Cardiac fibroblast (primary cell): ENCODE data around the gene PAX1.

ENCODE experiments used
- DNase-seq, 2 donors: peaks; one replicate each; pipeline versions ENCODE4 v3.0.0 to v3.0.0-alpha.2; 2010; ENCODE audit warnings: low read depth in 2 of 2
- H3K4me3 ChIP-seq, 2 donors: replicated peaks in 1 of 2; 1 replicate in 1 of 2; 2 replicates in 1 of 2; pipeline ENCODE4 v1.5.1; 2011; ENCODE audit warnings: low read depth in 2 of 2, low read length in 2 of 2, mild to moderate bottlenecking in 2 of 2, moderate library complexity in 1 of 2
- CTCF ChIP-seq: IDR thresholded peaks from one replicate; pipeline ENCODE4 v1.5.1; 2011; ENCODE audit warnings: low read depth, mild to moderate bottlenecking, low read length, inconsistent platforms

Gene PAX1

DNA sequence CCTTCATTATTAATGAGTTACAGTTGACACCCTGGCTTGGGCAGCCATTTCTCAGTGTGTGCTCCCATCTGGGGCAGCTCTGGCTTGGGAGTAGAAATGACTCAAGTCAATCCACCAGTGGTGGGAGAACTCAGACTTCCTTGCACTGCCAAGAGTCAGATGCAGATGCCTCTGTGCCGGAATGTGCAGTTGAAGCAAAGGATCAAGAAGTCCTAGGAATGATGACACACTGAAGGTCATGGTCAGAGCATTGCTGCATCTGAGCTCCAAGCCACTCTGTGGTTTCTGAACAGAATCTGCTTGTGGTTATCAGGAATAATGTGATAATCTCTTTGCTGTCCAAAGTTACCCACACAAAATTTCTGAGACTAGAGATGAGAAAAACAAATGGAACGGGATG lies 19.5 kb upstream of the PAX1 start:
- no peak for TF ChIP-seq CTCF
- H3K4me3 ChIP-seq: no peak overlapping the region
- no peak for DNase-seq

GRCh38 chr20:21693322-21693721 lies 12.1 kb upstream of the PAX1 start:
- no peak for DNase-seq
- H3K4me3 ChIP-seq: no peak overlapping the region
- no peak for TF ChIP-seq CTCF

GRCh38 chr20:21698494-21699215 lies 6.8 kb upstream of the PAX1 start:
- no peak for DNase-seq
- no peak overlapping the region for H3K4me3 ChIP-seq
- no peak for TF ChIP-seq CTCF

- no peak for TF ChIP-seq CTCF
- no peak for DNase-seq
- no peak overlapping the region for H3K4me3 ChIP-seq
Observed at GRCh38 chr20:21699216-21699508, 6.3 kb upstream of the PAX1 start.

DNA sequence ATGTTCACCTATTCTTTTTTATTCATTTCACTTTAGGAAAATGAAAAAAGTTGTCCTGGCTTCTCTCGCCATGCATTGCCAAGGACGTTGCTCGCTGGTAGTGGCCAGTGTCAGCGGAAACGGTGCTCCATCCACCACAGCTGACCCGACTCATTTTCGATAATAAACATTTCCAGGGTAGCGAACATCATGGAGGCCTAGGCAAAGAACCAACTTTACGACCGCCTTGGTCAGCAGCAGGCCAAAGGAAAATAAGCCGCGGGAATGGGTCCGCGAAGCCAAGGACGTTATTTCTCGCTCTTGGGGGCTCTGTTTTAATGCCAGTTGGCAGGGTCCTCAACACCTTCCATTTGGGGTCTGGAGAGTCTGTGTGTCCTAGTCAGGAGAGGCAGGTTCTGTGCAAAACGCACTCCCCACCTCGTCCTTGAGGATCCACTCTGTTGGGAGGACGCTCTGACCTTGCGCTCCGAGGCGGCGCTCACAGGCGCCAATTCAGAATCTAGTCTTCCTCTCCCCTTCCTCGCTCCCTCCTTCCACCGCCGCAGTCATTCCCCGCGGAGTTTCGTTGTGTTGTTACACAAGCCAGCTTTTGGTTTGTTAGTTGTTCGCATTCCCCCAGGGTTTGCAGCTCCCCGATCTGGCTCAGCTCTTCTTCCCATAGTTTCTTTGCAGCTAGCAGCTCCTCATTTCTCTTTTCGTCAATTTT lies 4.1 kb upstream of the PAX1 start:
- no peak overlapping the region for H3K4me3 ChIP-seq
- DNase-seq: no peak
- no peak for TF ChIP-seq CTCF

GRCh38 chr20:21702016-21702415 lies 3.4 kb upstream of the PAX1 start:
- no peak overlapping the region for H3K4me3 ChIP-seq
- no peak for TF ChIP-seq CTCF
- DNase-seq: no peak
